ENCODE results near the gene HTR7.

The HTR7 gene

GRCh38 chr10:90856964-90857634, 740 bp downstream of the HTR7 start:
- no peaks in the 10 kb centered on the region; the same call in none of the 2 replicates for H3K27me3 ChIP-seq (replicated peaks; ENCODE audit: control insufficient read depth, insufficient read depth, low read length)
- DNase-seq (ENCODE audit: extremely low read depth, insufficient read length): peak; percentile 15
- TF ChIP-seq CTCF (IDR thresholded peaks at IDR 0.05; ENCODE audit: insufficient read depth, low read length, poor library complexity, severe bottlenecking): no peak
- peak overlapping the region; percentile 59; the same call in 1 of the 2 replicates for H3K4me3 ChIP-seq (replicated peaks; ENCODE audit: low read depth, low read length)
- no peaks in the 10 kb centered on the region for H3K36me3 ChIP-seq (ENCODE audit: control insufficient read depth, insufficient read depth, low read length)

- no peak for TF ChIP-seq CTCF (IDR thresholded peaks at IDR 0.05; ENCODE audit: insufficient read depth, low read length, poor library complexity, severe bottlenecking)
- Histone ChIP-seq H3K4me3 (replicated peaks; ENCODE audit: low read depth, low read length) (no peak overlapping the region), H3K36me3 (ENCODE audit: control insufficient read depth, insufficient read depth, low read length) (no peaks in the 10 kb centered on the region), H3K27me3 (replicated peaks; ENCODE audit: control insufficient read depth, insufficient read depth, low read length) (no peaks in the 10 kb centered on the region; the same call in none of the 2 replicates)
- no peak for DNase-seq (ENCODE audit: extremely low read depth, insufficient read length)
Measured at GRCh38 chr10:90856261-90856660, 1.6 kb downstream of the HTR7 start.

GRCh38 chr10:90855126-90855525, 2.7 kb downstream of the HTR7 start:
- no peak for TF ChIP-seq CTCF (IDR thresholded peaks at IDR 0.05; ENCODE audit: insufficient read depth, low read length, poor library complexity, severe bottlenecking)
- no peak overlapping the region for H3K4me3 ChIP-seq (replicated peaks; ENCODE audit: low read depth, low read length)

GRCh38 chr10:90849956-90850749, 7.7 kb downstream of the HTR7 start:
- TF ChIP-seq CTCF (IDR thresholded peaks at IDR 0.05; ENCODE audit: insufficient read depth, low read length, poor library complexity, severe bottlenecking): no peak
- DNase-seq (ENCODE audit: extremely low read depth, insufficient read length): no peak

More at GRCh38 chr10:90855126-90855525, 2.7 kb downstream of the HTR7 start:
- no peak for DNase-seq (ENCODE audit: extremely low read depth, insufficient read length)
- Histone ChIP-seq H3K36me3 (ENCODE audit: control insufficient read depth, insufficient read depth, low read length) (no peaks in the 10 kb centered on the region), H3K27me3 (replicated peaks; ENCODE audit: control insufficient read depth, insufficient read depth, low read length) (no peaks in the 10 kb centered on the region; the same call in none of the 2 replicates)

GRCh38 chr10:90847436-90847835, 10.4 kb downstream of the HTR7 start:
- Histone ChIP-seq H3K36me3 (ENCODE audit: control insufficient read depth, insufficient read depth, low read length) (no peaks in the 10 kb centered on the region), H3K27me3 (replicated peaks; ENCODE audit: control insufficient read depth, insufficient read depth, low read length) (no peaks in the 10 kb centered on the region; the same call in 1 of the 2 replicates), H3K4me3 (replicated peaks; ENCODE audit: low read depth, low read length) (no peak overlapping the region)
- no peak for DNase-seq (ENCODE audit: extremely low read depth, insufficient read length)
- no peak for TF ChIP-seq CTCF (IDR thresholded peaks at IDR 0.05; ENCODE audit: insufficient read depth, low read length, poor library complexity, severe bottlenecking)

More at GRCh38 chr10:90849956-90850749, 7.7 kb downstream of the HTR7 start:
- Histone ChIP-seq H3K36me3 (ENCODE audit: control insufficient read depth, insufficient read depth, low read length) (no peaks in the 10 kb centered on the region), H3K4me3 (replicated peaks; ENCODE audit: low read depth, low read length) (no peak overlapping the region), H3K27me3 (replicated peaks; ENCODE audit: control insufficient read depth, insufficient read depth, low read length) (no peaks in the 10 kb centered on the region; the same call in none of the 2 replicates)
